Measurements from ENCODE around the gene SEC22A.

Gene SEC22A

DNA sequence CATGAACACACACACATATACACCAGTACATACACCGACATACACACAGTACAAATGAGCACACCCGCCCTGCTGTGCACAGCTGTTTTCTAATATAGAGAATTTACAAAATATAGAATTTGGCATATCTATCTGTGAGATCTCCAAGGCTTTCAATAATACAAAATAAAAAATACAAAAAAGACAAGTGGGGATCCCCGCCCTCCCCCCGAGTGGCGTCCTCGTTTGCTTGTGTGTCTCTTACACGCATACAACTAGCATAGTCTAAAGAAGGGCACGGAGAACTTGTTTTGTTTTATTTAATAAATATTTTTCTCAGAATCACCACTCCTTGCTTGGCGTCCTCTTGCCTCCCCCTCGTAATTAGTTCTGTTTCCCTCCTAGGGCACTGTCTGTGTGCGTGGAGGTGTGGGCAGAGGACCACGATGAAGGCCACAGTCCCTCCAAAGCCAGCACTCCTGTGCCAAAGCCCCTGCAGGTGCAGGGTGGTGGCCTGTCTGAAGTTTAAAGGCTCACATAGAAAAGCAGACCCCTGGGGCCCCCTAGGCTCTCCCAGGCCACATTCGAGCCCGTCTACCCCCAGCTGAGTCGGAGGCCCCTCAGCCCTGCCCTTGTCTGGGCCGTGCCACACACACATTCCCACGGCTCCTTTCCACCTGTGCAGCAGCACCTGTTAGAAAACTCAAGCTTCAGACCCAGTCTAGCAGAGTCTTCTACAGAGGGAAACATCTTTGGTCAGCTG lies 82.1 kb downstream of the SEC22A start:
- H3K9me3 Mint-ChIP-seq: peaks cover 3% of the 10 kb centered on the region
- ATAC-seq (ENCODE audit: low read depth) (no peak), DNase-seq (ENCODE audit: low spot score in 2 of 2) (no peak)
- no peaks in the 10 kb centered on the region for H3K4me1 Mint-ChIP-seq
- no peak overlapping the region for H3K27ac Mint-ChIP-seq
- H3K4me3 Mint-ChIP-seq: no peak overlapping the region
- peaks cover 5% of the 10 kb centered on the region for H3K27me3 Mint-ChIP-seq
- no peaks in the 10 kb centered on the region for H3K36me3 Mint-ChIP-seq

DNA sequence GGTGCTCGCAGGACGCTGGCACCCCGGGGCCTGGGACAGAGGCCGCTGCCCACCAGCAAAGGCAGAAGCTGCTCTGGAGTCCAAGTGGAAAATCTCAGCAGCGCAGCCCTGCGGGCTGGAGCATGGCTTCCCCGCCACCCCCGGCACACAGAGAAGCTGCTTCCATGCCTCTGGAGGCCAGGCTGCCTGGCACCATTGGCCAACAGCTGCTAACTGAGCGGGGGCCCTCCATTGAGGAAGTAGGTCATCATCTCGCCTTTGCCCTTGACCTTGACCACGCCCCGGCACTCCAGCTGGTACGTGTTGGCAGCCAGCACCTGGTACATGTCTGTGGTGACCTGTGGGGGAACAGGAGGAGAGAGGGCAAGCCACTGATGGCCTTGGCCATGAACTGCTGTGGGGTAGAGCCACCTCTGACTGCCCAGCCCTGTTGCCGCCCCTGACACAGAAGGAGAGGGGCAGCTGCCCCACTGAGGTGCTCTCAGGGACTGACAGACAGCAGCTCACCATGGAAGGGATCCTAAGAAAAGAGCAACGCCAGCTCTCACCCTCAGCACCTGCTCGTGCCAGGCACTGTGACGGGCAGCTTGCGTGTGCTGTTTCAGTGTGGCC lies 82.8 kb downstream of the SEC22A start:
- DNase-seq (ENCODE audit: low spot score in 2 of 2) (no peak), ATAC-seq (ENCODE audit: low read depth) (no peak)
- Mint-ChIP-seq H3K36me3 (no peaks in the 10 kb centered on the region), H3K4me1 (no peaks in the 10 kb centered on the region), H3K9me3 (peaks cover 3% of the 10 kb centered on the region), H3K27ac (no peak overlapping the region), H3K4me3 (no peak overlapping the region), H3K27me3 (peaks cover 5% of the 10 kb centered on the region)

DNA sequence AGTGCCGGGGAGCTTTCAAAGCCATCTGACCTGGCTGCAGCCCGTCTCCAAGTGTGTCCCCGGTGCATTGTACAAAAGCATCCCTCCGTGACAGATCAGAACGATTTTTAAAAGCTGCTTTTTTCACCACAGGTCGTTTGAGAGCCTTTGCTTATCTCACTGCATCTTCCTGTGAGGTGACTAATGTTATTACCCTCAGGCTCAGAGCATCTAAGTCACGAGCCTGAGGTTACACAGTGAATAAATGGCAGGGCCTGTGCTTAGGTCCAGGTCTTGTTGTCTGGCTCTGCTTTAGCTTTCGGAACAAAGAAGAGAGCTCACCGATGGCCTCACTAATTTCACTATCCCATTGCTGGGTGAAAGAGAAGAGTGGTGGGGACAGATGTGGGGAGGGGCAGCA lies 83.3 kb downstream of the SEC22A start:
- H3K9me3 Mint-ChIP-seq: peaks cover 3% of the 10 kb centered on the region
- no peaks in the 10 kb centered on the region for H3K36me3 Mint-ChIP-seq
- no peak overlapping the region for H3K27ac Mint-ChIP-seq
- H3K4me1 Mint-ChIP-seq: no peaks in the 10 kb centered on the region
- ATAC-seq (ENCODE audit: low read depth) (no peak), DNase-seq (ENCODE audit: low spot score in 2 of 2) (no peak)
- H3K27me3 Mint-ChIP-seq: peaks cover 7% of the 10 kb centered on the region
- no peak overlapping the region for H3K4me3 Mint-ChIP-seq

DNA sequence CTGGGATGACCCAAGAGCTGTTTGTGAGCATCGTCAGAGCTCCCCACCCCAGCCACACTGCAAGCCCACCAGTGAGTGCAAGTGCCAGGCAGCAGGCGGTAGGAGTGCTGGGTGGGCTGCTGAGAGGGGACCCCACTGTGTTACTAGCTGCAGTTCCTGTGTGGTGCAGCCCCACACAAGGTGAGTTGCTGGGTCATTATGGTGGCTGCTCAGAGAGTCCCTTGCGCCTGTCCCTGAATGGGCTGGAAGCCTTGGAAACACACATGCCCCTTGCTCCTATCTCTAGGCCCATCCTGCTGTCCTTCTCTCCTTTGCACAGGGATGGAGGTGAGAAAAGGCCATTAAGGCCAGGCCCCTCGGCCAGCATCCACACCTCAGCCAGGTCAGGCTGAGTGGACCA lies 83.7 kb downstream of the SEC22A start:
- H3K4me1 Mint-ChIP-seq: no peaks in the 10 kb centered on the region

DNA sequence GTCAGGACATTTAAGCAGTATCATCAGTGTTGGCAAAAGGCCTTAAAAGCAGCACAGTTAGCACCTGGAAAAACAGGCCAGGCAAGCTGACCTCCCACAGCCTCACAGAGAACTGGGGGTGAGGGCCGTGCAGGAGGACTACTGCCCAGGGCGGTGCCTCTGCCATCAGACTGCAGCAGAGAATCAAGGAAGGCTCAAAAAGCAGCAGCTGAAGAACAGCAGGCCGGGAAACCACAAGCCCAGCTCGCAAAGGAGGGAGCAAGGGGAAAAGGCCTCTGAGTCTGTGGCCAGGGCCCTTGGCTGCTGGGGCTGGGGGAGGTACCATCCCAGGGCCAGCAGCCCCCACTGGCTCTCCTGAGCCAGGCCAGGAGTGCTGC lies 84.2 kb downstream of the SEC22A start:
- H3K27ac Mint-ChIP-seq: no peak overlapping the region
- peaks cover 3% of the 10 kb centered on the region for H3K9me3 Mint-ChIP-seq
- H3K4me1 Mint-ChIP-seq: no peaks in the 10 kb centered on the region
- no peak for ATAC-seq (ENCODE audit: low read depth)
- no peak for DNase-seq (ENCODE audit: low spot score in 2 of 2)
- H3K27me3 Mint-ChIP-seq: peaks cover 11% of the 10 kb centered on the region
- no peak overlapping the region for H3K4me3 Mint-ChIP-seq
- no peaks in the 10 kb centered on the region for H3K36me3 Mint-ChIP-seq

More for the DNA sequence above, 83.7 kb downstream of the SEC22A start:
- Mint-ChIP-seq H3K27me3 (peaks cover 10% of the 10 kb centered on the region), H3K27ac (no peak overlapping the region), H3K36me3 (no peaks in the 10 kb centered on the region), H3K4me3 (no peak overlapping the region), H3K9me3 (peaks cover 3% of the 10 kb centered on the region)
- DNase-seq (ENCODE audit: low spot score in 2 of 2): no peak
- no peak for ATAC-seq (ENCODE audit: low read depth)

DNA sequence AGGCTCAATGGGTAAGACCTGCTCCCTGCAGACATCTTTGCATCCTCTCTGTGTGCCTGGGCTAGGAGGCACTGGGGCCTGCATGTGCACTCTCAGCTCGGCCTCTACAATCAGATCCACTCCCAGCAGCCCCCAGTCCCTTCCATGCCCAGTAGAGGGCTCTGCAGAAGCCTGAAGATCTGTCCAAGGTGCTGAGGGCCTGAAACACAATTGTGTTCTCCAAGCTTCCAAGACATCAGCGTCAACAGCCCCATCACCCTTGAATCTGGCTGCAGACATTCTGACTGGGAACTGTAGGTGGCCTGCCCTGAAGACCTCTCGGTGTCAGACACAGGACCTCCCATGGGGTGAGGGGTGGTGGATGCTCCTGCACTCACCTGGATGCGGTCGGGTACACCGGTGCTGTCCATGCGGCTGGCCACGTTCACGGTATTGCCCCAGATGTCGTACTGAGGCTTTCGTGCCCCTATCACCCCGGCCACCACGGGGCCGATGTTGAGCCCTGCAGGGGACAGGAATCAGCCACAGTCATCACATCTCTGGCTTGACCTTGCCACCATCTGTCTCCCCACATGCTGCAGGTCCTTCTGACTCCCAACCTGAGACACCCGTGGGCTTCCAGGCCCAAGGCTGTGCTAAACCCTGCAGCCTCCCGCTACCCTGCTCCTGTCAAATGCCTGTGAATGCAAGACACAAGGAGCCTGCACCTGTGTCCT lies 84.7 kb downstream of the SEC22A start:
- no peak for ATAC-seq (ENCODE audit: low read depth)
- Mint-ChIP-seq H3K4me1 (no peaks in the 10 kb centered on the region), H3K27me3 (peaks cover 12% of the 10 kb centered on the region), H3K9me3 (peaks cover 3% of the 10 kb centered on the region), H3K27ac (no peak overlapping the region), H3K36me3 (no peaks in the 10 kb centered on the region), H3K4me3 (no peak overlapping the region)
- no peak for DNase-seq (ENCODE audit: low spot score in 2 of 2)

DNA sequence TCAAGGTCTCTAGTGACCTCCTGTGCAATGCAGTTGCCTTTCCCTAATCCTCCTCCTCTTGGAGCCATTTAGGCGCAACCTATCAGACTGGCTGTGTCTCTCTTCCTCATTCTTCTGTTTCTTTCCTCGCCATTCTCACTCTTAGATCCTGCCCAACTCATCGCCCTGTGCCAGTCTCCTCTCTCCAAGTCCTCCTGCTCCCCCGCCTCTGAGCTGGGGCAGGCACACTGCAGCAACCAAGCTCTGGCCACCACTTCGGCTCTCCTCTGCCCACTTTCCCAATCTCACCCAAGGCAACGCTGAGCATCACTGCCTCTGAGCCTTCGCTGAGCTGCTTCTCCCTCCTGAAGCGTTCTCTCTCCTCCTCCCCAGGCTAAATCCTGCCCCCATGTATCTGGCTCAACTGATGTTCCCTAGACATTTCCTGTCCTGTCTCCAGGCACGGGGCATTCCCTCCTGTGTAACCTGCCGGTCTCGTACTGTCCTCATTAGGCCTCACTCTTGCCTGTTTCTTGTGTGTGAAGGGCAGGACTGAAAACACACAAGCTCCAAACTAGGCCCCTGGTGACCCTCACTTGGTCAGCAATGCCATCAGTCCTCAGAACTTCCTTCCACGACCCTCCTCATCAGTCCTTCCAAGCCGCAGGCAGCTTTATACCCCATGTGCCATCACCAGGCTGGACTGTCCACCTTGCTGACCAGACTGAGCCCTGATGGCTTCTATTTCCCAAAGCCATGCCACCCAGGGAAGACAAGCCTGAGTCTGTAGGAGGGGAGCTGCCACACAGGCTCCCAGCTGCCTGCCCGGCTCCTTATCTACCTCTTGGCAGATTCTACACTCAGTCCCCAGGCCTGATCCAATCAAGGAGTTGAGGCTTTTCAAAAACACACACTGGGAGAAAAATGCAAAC lies 85.6 kb downstream of the SEC22A start:
- Mint-ChIP-seq H3K27me3 (peaks cover 12% of the 10 kb centered on the region), H3K4me1 (no peaks in the 10 kb centered on the region), H3K9me3 (peaks cover 3% of the 10 kb centered on the region), H3K27ac (no peak overlapping the region), H3K4me3 (no peak overlapping the region), H3K36me3 (no peaks in the 10 kb centered on the region)
- ATAC-seq (ENCODE audit: low read depth): no peak
- DNase-seq (ENCODE audit: low spot score in 2 of 2): no peak

DNA sequence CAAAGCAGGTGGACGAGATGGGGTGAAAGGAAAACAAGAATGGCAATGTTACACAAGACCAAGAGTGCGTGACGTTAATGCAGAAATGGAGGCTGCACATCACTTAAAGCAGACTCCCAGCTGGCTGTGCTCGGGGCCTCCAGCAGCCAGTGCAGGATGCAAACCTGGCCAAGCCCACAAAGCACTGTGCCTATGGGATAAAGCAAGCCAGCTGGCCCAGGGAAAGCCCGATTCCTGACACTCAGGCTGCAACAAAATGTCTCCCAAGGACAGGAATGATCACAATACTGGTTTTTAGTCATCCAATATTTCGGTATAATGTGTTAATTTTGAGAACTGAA lies 86.2 kb downstream of the SEC22A start:
- Mint-ChIP-seq H3K27ac (no peak overlapping the region), H3K4me1 (no peaks in the 10 kb centered on the region), H3K4me3 (no peak overlapping the region), H3K36me3 (no peaks in the 10 kb centered on the region), H3K27me3 (peaks cover 12% of the 10 kb centered on the region), H3K9me3 (peaks cover 3% of the 10 kb centered on the region)
- ATAC-seq (ENCODE audit: low read depth) (no peak), DNase-seq (ENCODE audit: low spot score in 2 of 2) (no peak)

DNA sequence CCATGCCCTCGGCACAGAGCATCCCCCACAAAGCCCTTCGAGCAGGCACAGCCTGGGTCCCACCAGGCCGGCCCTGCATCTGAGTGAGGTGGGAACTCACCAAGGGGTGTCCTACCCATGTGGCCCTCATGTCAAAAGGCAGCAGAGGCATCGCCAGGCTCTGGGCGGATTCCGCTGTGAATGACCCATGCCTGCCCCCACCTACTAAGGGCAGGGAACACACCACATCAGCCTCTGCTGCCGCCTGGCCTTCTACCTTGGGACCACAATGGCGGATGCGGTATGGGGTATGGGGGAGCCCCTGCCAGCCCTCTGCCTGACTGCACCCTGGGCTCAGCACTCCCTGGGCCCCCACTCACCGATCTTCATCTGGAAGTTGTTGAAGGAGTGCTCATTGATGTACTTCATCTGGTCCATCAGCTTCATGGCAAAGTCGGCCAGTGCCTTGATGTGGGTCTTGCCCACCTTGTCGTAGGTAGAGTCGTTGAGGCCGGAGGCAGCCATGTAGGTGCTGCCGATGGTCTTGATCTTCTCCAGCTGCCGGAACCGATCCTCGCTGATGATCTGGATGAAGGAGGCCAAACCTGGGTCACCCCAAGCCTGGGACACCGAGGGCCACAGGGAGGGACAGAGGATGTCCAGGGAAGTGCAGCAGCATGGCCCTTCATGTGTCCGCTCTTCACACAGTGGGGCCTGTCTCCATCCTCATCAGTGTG lies 87.8 kb downstream of the SEC22A start:
- no peaks in the 10 kb centered on the region for H3K4me1 Mint-ChIP-seq
- H3K36me3 Mint-ChIP-seq: no peaks in the 10 kb centered on the region
- ATAC-seq (ENCODE audit: low read depth): no peak
- no peak overlapping the region for H3K4me3 Mint-ChIP-seq
- H3K27me3 Mint-ChIP-seq: peaks cover 19% of the 10 kb centered on the region
- H3K9me3 Mint-ChIP-seq: peaks cover 3% of the 10 kb centered on the region
- H3K27ac Mint-ChIP-seq: no peak overlapping the region
- DNase-seq (ENCODE audit: low spot score in 2 of 2): no peak

DNA sequence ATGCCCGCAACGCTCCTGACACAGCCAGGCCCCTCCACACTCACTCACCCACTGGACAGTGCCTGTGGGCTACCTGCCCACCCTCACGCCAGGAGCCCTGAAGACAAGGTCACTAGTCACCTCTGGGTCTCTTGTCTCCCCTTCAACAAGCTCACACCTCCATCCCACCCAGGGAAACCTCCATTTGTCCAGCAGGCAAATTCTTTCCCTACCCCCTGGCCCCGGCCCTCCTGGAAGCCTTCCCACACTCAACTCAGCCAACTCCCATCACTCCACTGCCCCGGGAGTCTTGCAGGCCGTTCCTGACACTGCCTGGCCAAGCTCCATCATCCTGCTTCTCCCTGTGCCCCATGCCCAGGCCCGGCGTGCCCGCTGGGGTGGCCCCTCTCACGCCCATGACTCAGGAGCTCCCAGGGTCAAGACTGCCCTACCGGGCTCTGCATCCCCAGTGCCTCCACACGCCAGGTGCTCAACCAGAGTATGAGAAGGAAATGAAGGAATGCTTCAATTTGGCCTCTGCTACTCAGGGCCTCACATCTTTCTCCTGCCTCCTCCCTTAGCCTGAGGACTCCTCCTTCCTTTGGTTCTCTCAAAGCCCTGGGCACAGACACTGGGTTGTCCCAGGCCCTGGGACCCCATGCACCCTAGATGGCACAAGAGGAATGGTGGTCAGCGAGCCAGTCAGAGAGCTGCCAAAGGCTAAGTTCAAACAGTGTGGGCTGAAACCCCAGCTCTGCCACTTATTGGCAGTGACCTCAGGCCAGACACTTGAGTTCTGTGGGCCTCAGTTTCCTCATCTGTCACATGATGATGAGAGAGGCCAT lies 88.6 kb downstream of the SEC22A start:
- Mint-ChIP-seq H3K9me3 (peaks cover 3% of the 10 kb centered on the region), H3K4me3 (no peak overlapping the region)
- no peak for DNase-seq (ENCODE audit: low spot score in 2 of 2)

DNA sequence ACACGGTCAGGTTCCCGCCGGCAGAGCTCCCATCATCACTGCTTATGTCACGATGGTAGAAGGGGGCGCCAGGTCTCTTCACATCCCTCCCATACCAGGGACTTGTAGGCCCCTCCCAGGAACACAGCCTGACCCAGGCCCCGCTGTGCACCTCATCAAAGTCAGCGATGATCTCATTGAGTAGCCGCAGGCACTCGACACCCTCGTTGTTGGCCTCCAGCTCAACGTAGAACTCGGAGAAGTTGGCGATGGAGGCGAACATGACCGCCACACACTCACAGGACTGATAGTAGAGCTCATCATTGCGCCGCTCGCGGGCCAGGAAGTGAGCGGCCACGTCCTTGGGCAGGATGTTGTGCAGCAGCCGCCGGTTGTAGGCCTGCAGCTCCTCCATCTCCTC lies 89.2 kb downstream of the SEC22A start:
- H3K36me3 Mint-ChIP-seq: no peaks in the 10 kb centered on the region
- H3K27me3 Mint-ChIP-seq: peaks cover 20% of the 10 kb centered on the region
- DNase-seq (ENCODE audit: low spot score in 2 of 2) (no peak), ATAC-seq (ENCODE audit: low read depth) (no peak)
- H3K4me1 Mint-ChIP-seq: no peaks in the 10 kb centered on the region
- no peak overlapping the region for H3K27ac Mint-ChIP-seq
- H3K9me3 Mint-ChIP-seq: peaks cover 3% of the 10 kb centered on the region
- H3K4me3 Mint-ChIP-seq: no peak overlapping the region

More for the DNA sequence above, 88.6 kb downstream of the SEC22A start:
- Mint-ChIP-seq H3K27ac (no peak overlapping the region), H3K4me1 (no peaks in the 10 kb centered on the region), H3K27me3 (peaks cover 20% of the 10 kb centered on the region), H3K36me3 (no peaks in the 10 kb centered on the region)
- no peak for ATAC-seq (ENCODE audit: low read depth)

DNA sequence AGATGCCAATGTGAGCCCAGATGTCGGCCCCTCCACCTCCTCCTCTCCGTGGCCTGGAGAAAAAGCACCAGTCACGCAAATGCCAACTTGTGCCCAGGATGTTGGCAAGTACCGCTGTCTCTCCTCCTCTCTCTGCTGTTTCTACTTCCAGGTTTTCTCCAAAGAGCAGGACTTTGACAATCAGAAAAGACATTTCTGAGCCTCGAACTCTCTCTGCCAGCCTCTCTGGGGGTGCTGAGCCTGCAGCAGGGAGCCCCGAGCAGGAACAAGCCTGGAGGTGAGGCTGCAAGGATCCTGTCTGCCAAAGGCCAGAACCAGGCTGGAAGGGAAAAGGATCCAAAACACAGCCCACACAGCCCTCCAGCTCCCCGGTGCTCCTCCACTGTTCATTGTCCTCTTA lies 89.7 kb downstream of the SEC22A start:
- Mint-ChIP-seq H3K9me3 (peaks cover 3% of the 10 kb centered on the region), H3K4me1 (no peaks in the 10 kb centered on the region), H3K27me3 (peaks cover 20% of the 10 kb centered on the region), H3K4me3 (no peak overlapping the region), H3K36me3 (no peaks in the 10 kb centered on the region), H3K27ac (no peak overlapping the region)
- ATAC-seq (ENCODE audit: low read depth): no peak
- DNase-seq (ENCODE audit: low spot score in 2 of 2): no peak
